Aorta (tissue), 5 donors: Measurements from ENCODE around the gene BANK1. TPM values are rescaled to one million over a fixed set of nuclear protein-coding genes. Genes with fewer than 3 reads are reported as not detected.

Source experiments
- ATAC-seq: fragments of 200-7000 bp; cut with Tn5 transposase; one replicate; pipeline ENCODE4 v1.9.1; 2022; ENCODE audit warnings: moderate library complexity; ENCODE audit not compliant: low FRiP score
- DNase-seq, 2 donors: peaks; one replicate each; pipeline ENCODE4 v3.0.0-alpha.2; 2020
- H3K27ac ChIP-seq, 2 donors: one replicate each; pipeline ENCODE4 v1.5.1; 2013; ENCODE audit warnings: low read length in 2 of 2, mild to moderate bottlenecking in 2 of 2, moderate library complexity in 2 of 2, control low read depth in 1 of 2, inconsistent platforms in 1 of 2, low read depth in 1 of 2
- H3K27me3 ChIP-seq, 2 donors: one replicate each; pipeline ENCODE4 v1.6.1; 2013; ENCODE audit warnings: control low read depth in 1 of 2, low read length in 1 of 2, mild to moderate bottlenecking in 1 of 2, moderate library complexity in 1 of 2; ENCODE audit not compliant: insufficient read depth in 2 of 2, control insufficient read depth in 1 of 2
- H3K36me3 ChIP-seq, 2 donors: one replicate each; pipeline ENCODE4 v1.6.1; 2013; ENCODE audit warnings: control low read depth in 1 of 2, low read length in 1 of 2, mild to moderate bottlenecking in 1 of 2; ENCODE audit not compliant: insufficient read depth in 2 of 2, control insufficient read depth in 1 of 2
- H3K4me1 ChIP-seq, 2 donors: one replicate each; pipeline ENCODE4 v1.6.1; 2013; ENCODE audit warnings: low read length in 2 of 2, control low read depth in 1 of 2, mild to moderate bottlenecking in 1 of 2, moderate library complexity in 1 of 2; ENCODE audit not compliant: insufficient read depth in 2 of 2, control insufficient read depth in 1 of 2
- H3K4me3 ChIP-seq, 2 donors: one replicate each; pipeline ENCODE4 v1.5.1; 2013; ENCODE audit warnings: low read length in 2 of 2, control low read depth in 1 of 2, mild to moderate bottlenecking in 1 of 2
- H3K9me3 ChIP-seq: one replicate; pipeline ENCODE4 v1.6.1; 2013; ENCODE audit warnings: mild to moderate bottlenecking, low read length; ENCODE audit not compliant: control insufficient read depth
- WGBS, 2 donors: extraction: QIAGEN DNeasy Blood & Tissue Kit; methylation state at CpG; one replicate each; pipeline ENCODE4 v1.1.7; 2013; 5-methylcytosine and 5-hydroxymethylcytosine counted together
- intact Hi-C, 2 donors: fragments of 100-400 bp; cut with DNase I; formaldehyde crosslinking; loops; one replicate each; pipeline versions ENCODE4 v1.14.2 to v1.15.0; 2022
- polyA plus RNA-seq, 2 donors: library from polyadenylated mRNA; stranded (reverse); fragments of 200-250 nt; gene quantifications; one replicate each; pipeline ENCODE4 v1.2.3, GENCODE V29; 2013
- total RNA-seq, 2 donors: library from RNA; stranded (reverse); fragmentation: NEBNext Ultra II Directional; extraction: Animal tissue kit (Norgen Biotek cat#: 25700); gene quantifications; one replicate each; pipeline ENCODE4 v1.2.1, GENCODE V29; 2021
- donor health status: healthy with polysubstance abuse.
- donor health status: Bipolar disorder and iron deficiency.
- donor health status: DM: no; HTN: no; CAD: no.
- donor health status: DM: no; HTN: no; CAD: no.
- donor health status: DM: yes; HTN: yes; CAD: no.

Gene BANK1
- total and polyA plus RNA-seq, 4 donors: 0.05 to 1.8 (median 1.2) TPM

- no peaks in the 10 kb centered on the region for H3K27me3 ChIP-seq
- H3K4me1 ChIP-seq: no peaks in the 10 kb centered on the region
- H3K9me3 ChIP-seq: no peaks in the 10 kb centered on the region
- no peaks in the 10 kb centered on the region for H3K36me3 ChIP-seq
- no peak overlapping the region for H3K4me3 ChIP-seq
- DNase-seq (no peak), ATAC-seq (no peak)
- intact Hi-C loops: no loop called here
- H3K27ac ChIP-seq: no peak overlapping the region
- WGBS, 2 donors: 71 to 72% methylated on average over 2 of the region's 2 CpGs
Observed at GRCh38 chr4:101825953-101826352, 35.4 kb downstream of the BANK1 start.

- Histone ChIP-seq H3K9me3 (no peaks in the 10 kb centered on the region), H3K27ac (no peak overlapping the region), H3K4me3 (no peak overlapping the region), H3K4me1 (no peaks in the 10 kb centered on the region), H3K27me3 (no peaks in the 10 kb centered on the region), H3K36me3 (no peaks in the 10 kb centered on the region)
- ATAC-seq: no peak
- DNase-seq: no peak
- intact Hi-C loops: no loop called here
Observed at GRCh38 chr4:101831816-101832215, 41.3 kb downstream of the BANK1 start.

- no peaks in the 10 kb centered on the region for H3K27me3 ChIP-seq
- H3K27ac ChIP-seq: no peak overlapping the region
- no peaks in the 10 kb centered on the region for H3K4me1 ChIP-seq
- no peak for ATAC-seq
- H3K36me3 ChIP-seq: no peaks in the 10 kb centered on the region
- DNase-seq: no peak
- intact Hi-C loops: no loop called here
- no peaks in the 10 kb centered on the region for H3K9me3 ChIP-seq
- WGBS, 2 donors: 73 to 83% methylated on average over 1 of the region's 1 CpG
- no peak overlapping the region for H3K4me3 ChIP-seq
Observed at GRCh38 chr4:101833480-101833879, 43.0 kb downstream of the BANK1 start.

DNA sequence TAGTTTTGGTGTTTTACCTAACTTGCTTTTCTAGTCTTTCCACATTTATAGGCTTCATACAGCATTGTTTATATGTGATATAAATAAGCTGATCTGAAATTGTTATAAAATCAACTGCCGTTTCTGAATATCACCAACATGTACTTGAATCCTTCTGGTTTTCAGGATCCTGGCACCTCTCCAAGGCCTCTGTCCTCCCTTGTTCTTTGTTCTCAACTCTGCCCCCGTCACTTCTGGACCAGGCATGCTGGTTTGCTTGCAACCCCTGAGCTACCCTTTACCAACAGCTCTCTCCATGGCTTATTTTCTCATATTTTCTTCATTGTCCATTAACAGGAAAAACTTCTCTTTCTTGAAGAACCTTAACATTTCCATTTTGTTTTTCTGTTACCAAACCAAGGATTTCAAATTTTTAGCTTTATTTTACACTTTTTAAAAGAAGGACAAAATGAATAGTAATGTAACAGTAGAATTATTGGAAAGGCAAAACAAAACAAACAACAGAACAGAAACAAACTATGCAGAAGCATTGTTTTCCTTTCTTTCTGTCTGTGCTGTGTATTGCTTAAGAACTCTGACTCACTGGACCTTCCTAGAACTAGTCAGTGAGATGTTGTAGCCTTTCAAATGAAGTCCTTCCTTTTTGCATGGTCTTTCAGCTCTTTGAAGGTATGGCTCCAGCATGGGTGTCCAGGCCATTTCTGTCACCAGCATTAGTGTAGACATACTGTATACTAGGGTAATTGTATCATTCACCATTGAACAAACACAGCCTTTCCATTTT, 44.8 kb downstream of the BANK1 start:
- Histone ChIP-seq H3K4me1 (no peaks in the 10 kb centered on the region), H3K27ac (no peak overlapping the region), H3K27me3 (no peaks in the 10 kb centered on the region), H3K4me3 (no peak overlapping the region), H3K9me3 (no peaks in the 10 kb centered on the region), H3K36me3 (no peaks in the 10 kb centered on the region)
- ATAC-seq (no peak), DNase-seq (no peak)
- WGBS, 2 donors: 55 to 59% methylated on average over 2 of the region's 2 CpGs
- intact Hi-C loops: no loop called here

DNA sequence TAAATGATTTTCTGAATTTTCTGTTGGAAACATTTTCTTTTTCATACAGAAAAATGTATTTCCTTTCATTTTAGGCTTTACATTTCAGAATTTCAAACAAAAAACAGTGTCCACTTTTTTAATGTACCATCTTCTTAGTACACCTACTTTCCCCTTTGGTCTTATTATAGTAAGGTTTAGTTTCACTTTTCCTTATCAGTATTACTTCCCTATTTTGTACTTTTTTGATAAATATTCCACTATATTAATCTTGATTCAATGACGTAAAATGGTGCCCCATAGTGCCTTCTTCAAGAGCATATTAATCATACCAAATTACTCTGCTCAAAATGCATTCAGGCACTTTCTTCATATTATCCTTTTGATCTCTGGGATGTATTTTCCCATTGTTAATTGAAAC, 52.5 kb downstream of the BANK1 start:
- Histone ChIP-seq H3K36me3 (no peaks in the 10 kb centered on the region), H3K4me1 (no peaks in the 10 kb centered on the region), H3K9me3 (no peaks in the 10 kb centered on the region), H3K4me3 (no peak overlapping the region), H3K27me3 (no peaks in the 10 kb centered on the region), H3K27ac (no peak overlapping the region)
- intact Hi-C loops: no loop called here
- 45 to 51% methylated on average over 1 of the region's 1 CpG for WGBS, 2 donors
- DNase-seq: no peak
- no peak for ATAC-seq

DNA sequence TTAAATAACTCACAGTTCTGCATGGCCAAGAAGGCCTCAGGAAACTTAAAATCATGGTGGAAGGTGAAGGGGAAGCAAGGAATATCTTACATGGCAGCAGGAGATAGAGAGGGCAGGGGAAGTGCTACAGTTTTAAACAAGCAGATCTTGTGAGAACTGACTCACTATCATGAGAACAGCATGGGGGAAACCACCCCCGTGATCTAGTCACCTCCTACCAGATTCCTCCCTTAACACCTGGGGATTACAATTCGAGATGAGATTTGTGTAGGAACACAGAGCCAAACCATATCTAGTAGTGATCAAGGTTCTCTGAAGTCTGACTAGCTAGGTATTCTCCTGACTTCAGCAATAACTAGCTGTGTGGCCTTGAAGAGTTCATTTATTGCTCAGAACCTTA, 56.0 kb downstream of the BANK1 start:
- H3K36me3 ChIP-seq: no peaks in the 10 kb centered on the region
- no peaks in the 10 kb centered on the region for H3K4me1 ChIP-seq
- ATAC-seq (no peak), DNase-seq (no peak)
- intact Hi-C loops: no loop called here
- H3K9me3 ChIP-seq: no peaks in the 10 kb centered on the region
- no peaks in the 10 kb centered on the region for H3K27me3 ChIP-seq
- no peak overlapping the region for H3K27ac ChIP-seq
- WGBS, 2 donors: 82 to 85% methylated on average over 2 of the region's 2 CpGs
- no peak overlapping the region for H3K4me3 ChIP-seq

DNA sequence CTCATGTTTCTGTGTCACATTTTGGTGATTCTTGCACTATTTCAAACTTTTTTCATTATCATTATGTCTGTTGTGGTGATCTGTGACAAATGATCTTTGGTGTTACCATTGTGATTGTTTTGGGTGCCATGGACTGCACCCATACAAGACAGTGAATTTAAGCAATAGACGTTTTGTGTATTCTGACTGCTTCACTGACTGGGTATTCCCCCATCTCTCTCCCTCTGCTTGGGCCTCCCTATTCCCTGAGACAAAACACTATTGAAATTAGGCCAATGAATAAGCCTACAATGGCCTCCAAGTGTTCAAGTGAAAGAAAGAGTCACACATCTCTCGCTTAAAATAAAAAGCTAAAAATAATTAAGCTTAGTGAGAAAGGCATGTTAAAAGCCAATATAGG, 60.2 kb downstream of the BANK1 start:
- no peaks in the 10 kb centered on the region for H3K36me3 ChIP-seq
- ATAC-seq (no peak), DNase-seq (no peak)
- WGBS, 2 donors: 46 to 89% methylated on average over 2 of the region's 2 CpGs
- H3K4me1 ChIP-seq: no peaks in the 10 kb centered on the region
- no peak overlapping the region for H3K4me3 ChIP-seq
- no peaks in the 10 kb centered on the region for H3K9me3 ChIP-seq
- no peaks in the 10 kb centered on the region for H3K27me3 ChIP-seq
- no peak overlapping the region for H3K27ac ChIP-seq
- intact Hi-C loops: no loop called here

- Histone ChIP-seq H3K27me3 (no peaks in the 10 kb centered on the region), H3K9me3 (no peaks in the 10 kb centered on the region), H3K4me1 (no peaks in the 10 kb centered on the region), H3K36me3 (no peaks in the 10 kb centered on the region), H3K27ac (no peak overlapping the region), H3K4me3 (no peak overlapping the region)
- ATAC-seq (no peak), DNase-seq (no peak)
- 82 to 88% methylated on average over 3 of the region's 3 CpGs for WGBS, 2 donors
- intact Hi-C loops: no loop called here
Observed at GRCh38 chr4:101851672-101852071, 61.1 kb downstream of the BANK1 start.

- no peak for ATAC-seq
- H3K27ac ChIP-seq: no peak overlapping the region
Observed at GRCh38 chr4:101853028-101853427, 62.5 kb downstream of the BANK1 start.

More at GRCh38 chr4:101853028-101853427, 62.5 kb downstream of the BANK1 start:
- H3K4me1 ChIP-seq: no peaks in the 10 kb centered on the region
- no peaks in the 10 kb centered on the region for H3K9me3 ChIP-seq
- no peak overlapping the region for H3K4me3 ChIP-seq
- no peaks in the 10 kb centered on the region for H3K36me3 ChIP-seq
- H3K27me3 ChIP-seq: peaks cover 0 to 2% of the 10 kb centered on the region in 2 donors
- WGBS, 2 donors: 66 to 67% methylated on average over 1 of the region's 1 CpG
- no peak for DNase-seq
- intact Hi-C loops: no loop called here
